PC-3 (cell line): ENCODE data around the gene KDM4B.

ENCODE experiments used
- EZH2 ChIP-seq: fragments of 300-600 bp; sonication (generic); IDR thresholded peaks from one replicate; pipeline ENCODE4 v1.6.1; 2017; ENCODE audit warnings: antibody characterized with exemption, mild to moderate bottlenecking, low read length; ENCODE audit not compliant: unreplicated experiment
- EZH2phosphoT487 ChIP-seq: fragments of 300-600 bp; sonication (generic); IDR thresholded peaks from 2 replicates; pipeline ENCODE4 v1.6.1; 2018; ENCODE audit warnings: mild to moderate bottlenecking, antibody characterized with exemption, low read length, borderline replicate concordance
- TF ChIP-seq, protein P1 (sequence below): fragments of 300-600 bp; sonication (generic); conservative IDR thresholded peaks from 2 replicates; pipeline ENCODE4 v1.5.1; 2017; ENCODE audit warnings: antibody characterized with exemption, low read depth, mild to moderate bottlenecking, low read length

DNA sequence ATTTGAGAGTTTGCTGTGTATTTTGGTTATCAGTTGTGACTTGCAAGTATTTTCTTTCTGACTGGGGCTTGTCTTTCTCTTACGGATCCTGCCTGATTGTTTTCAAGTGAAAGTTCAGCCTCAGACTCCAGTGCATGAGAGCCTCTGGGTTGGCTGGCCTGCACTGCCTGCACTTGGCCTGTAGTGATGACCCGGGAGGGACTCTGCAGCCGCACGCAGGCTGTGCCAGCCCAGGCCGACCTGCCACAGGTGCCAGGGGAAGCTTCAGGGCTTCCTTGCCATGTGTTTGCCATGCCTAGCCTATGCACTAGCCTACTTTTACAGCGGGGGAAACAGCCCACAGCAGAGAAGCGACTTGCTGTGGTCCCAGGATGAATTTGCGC is 77.0 kb downstream of the KDM4B start:
- TF ChIP-seq, protein P1, sequence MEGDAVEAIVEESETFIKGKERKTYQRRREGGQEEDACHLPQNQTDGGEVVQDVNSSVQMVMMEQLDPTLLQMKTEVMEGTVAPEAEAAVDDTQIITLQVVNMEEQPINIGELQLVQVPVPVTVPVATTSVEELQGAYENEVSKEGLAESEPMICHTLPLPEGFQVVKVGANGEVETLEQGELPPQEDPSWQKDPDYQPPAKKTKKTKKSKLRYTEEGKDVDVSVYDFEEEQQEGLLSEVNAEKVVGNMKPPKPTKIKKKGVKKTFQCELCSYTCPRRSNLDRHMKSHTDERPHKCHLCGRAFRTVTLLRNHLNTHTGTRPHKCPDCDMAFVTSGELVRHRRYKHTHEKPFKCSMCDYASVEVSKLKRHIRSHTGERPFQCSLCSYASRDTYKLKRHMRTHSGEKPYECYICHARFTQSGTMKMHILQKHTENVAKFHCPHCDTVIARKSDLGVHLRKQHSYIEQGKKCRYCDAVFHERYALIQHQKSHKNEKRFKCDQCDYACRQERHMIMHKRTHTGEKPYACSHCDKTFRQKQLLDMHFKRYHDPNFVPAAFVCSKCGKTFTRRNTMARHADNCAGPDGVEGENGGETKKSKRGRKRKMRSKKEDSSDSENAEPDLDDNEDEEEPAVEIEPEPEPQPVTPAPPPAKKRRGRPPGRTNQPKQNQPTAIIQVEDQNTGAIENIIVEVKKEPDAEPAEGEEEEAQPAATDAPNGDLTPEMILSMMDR = no peak; the same call in 1 of the 2 replicates
- TF ChIP-seq EZH2 (no peak), EZH2phosphoT487 (no peak)
